Renal pelvis (tissue), 4 donors: ENCODE results near the gene THBS1. TPM values are rescaled to one million over a fixed set of nuclear protein-coding genes. Genes with fewer than 3 reads are reported as not detected.

Source experiments
- DNase-seq: peaks from one replicate; pipeline ENCODE4 v3.0.0-alpha.2; 2013
- polyA plus RNA-seq, 3 donors: library from polyadenylated mRNA; unstranded; fragments of 120-200 nt; gene quantifications; one replicate each; pipeline ENCODE4 v1.2.1, GENCODE V29; 2013; ENCODE audit not compliant: insufficient read length in 3 of 3

Gene THBS1
- polyA plus RNA-seq, 3 donors = 139 to 192 (median 177) TPM

DNA sequence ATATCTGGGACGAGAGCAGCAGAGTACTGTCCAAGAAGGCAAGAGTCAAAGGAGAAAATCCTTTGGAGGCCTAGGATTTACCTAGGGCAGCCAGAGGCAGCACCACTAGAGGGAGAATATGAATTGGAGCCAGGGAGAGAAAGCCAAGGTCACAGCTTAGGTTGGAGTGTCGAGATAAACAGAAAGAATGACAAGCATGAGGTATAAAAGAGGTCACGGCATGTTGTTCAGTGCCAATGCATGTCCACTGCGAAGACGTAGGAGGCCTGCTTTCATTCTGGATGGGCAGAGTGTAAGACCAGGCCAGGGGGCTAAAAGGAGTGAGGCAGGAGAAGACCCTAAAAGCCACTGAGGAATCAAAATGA is 47.2 kb downstream of the THBS1 start:
- no peak for DNase-seq

DNA sequence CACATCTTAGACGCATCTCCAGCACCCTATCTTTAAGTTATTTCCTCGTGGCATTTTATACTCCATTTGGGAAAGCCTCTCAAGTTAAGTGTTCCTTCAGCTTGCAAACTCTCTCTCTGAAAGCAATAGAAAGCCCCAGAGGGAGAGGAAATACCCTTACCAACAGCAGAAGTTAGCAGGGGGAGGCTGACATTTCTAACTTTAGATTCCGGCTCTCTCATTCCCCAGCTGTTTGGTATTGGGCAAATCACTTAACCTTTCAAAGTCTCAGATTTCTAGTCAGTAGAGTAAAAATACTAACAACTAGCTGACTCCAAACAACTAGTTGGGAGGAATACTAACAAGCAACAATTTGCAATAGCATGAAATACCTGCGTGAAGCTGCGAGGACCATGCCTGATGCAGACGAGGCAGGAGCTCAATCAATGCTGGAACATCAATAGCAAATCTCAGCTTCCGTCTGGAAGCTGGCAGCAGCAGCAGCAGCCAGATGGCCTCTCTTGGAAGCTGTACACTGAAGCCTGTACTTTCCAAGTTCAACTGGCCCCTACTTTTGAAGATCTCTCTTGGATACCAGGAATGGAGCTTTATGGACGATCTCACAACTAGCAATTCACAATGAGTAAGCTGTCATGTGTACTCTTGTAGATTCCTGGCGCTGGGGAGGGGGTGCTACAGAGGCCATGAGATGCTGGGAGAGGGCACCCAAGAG is 47.8 kb downstream of the THBS1 start:
- no peak for DNase-seq

DNA sequence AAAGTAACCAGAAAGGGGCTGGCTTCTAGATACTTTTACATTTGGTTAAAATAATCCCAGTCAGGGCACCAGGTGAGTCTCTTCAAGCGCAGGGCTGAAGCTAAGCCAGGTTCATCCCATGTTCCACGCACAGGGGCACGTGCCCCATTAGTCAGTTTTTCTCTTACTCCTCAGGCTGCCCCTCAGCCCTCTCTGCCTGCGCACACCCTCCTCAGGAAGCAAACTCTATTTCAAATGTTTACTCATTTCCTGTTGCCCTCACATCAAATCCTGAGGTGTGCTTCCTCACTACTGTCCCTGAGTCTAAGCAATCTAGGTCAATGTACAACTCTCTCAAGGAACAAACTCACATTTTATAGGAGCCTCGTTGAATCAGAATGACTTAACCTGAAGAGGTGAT is 48.5 kb downstream of the THBS1 start:
- no peak for DNase-seq

DNA sequence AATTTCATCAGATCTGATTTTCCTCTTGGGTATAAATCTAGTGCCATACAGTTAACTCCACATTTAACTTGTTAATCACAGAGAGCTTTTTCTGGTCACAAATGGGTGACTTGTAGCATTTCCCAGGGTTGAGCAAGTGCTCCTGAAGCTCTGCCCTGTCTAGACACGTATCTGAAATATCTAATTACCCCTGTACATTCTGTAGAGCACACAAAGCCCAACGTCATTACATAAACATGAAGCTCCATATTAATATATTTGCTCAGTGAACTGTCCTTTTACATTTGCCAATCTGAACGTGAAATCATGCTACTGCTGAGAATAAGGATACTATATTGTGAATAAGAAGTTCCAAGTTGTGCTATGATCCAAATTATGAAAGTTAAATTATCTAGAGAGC is 49.0 kb downstream of the THBS1 start:
- no peak for DNase-seq

DNA sequence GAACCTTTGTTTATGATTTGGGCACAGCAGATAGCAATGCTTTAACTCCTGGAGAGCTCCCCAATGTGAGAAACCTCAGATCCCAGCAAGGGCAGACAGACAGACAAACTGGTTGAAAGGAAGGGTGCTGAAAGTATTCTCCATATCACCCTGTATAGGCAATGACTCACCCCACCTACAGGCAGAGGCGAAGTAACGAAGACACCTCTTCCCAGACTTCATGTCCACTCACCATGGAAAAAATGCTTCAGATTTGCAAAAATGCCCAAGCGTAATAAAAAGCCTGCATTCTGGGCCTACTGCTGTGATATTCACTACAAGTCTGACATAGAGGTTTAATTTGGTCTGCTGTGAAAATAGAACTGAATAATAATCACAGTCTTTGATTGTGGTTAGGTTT is 50.5 kb downstream of the THBS1 start:
- DNase-seq = no peak

DNA sequence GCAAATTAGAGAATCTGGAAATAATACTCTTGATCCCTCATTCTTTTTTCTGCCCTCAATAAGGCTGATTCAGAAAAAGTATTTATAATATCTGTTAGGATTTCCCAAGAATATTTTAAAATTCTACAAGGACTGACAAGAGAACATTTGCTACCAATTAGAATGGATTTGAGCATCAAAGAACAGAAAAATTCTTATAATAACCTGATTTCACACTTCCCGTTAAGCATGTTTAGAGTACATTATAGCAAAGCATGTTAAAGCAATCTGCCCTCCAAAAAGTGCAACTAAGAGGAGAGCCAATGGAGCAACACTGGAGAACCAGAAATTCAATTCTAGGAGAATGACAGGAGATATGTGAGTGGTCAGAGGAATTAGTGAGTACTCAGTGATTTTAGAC is 57.2 kb downstream of the THBS1 start:
- no peak for DNase-seq

DNA sequence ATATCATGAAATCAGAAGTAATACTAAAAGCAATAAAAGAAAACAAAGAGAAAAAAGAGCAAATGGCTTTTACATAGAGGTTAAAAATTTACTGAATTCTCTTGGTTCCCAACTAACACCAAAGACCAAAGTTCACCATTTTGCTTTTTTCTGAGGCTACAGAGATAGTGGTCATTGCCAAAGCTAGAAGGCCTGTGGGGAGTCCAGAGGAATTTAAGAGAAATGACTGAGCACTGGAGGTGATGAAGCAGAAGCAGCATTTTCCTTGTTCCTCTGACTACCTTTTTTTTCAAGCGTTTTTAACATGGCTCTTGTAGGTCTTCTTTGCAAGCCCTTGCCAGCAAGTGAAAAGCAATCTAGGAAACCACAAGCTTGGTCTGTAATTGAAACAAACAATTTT is 58.2 kb downstream of the THBS1 start:
- no peak for DNase-seq

DNA sequence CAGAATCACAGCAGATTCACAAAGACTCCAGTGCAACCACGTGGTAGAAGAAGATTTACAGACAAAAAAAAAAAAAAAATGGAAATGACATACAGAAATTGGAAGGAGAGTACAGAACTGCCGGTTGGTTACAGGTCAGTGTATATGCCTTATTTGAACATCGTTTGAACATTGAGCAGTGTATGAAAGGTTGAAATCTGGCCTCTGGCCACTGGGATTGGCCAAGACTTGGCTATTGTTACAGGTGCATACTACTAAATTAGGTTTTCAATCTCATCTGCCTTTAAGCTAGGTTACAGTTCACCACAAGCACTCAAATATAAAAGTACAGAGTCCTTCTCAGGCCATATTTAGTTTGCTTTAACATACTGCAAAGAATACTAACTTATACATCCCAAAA is 59.8 kb downstream of the THBS1 start:
- no peak for DNase-seq

DNA sequence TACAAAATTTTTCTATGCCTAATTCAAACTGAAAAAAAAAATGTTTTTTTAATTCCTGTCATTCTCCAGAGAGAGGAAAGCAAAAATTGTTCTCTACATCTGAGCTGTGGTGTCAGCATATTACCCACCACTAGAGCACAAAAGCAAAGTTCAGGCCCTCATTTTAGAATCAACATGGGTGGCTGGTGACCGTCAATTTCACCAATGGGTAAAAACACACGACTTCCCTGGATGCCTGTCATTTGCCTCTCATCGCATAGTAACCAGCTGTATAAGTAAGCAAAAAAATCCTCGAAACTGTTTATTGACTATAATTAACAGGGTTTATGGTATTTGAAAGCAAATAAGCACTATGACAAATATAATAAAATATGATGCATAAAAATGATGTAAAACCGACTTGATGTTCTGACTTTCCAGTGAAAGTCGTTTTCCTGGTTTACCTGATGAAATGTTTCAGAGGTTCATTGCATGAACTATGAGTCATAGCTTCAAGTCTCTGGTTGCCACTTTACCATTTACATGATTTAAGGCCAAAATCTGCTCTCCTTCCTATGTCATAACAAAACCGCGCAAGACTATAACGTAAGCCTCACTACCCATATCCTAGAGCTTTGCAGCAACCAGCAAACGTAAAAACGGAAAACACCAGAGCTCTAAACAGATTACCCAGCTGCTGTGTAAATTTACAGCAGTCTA is 60.5 kb downstream of the THBS1 start:
- DNase-seq = no peak

DNA sequence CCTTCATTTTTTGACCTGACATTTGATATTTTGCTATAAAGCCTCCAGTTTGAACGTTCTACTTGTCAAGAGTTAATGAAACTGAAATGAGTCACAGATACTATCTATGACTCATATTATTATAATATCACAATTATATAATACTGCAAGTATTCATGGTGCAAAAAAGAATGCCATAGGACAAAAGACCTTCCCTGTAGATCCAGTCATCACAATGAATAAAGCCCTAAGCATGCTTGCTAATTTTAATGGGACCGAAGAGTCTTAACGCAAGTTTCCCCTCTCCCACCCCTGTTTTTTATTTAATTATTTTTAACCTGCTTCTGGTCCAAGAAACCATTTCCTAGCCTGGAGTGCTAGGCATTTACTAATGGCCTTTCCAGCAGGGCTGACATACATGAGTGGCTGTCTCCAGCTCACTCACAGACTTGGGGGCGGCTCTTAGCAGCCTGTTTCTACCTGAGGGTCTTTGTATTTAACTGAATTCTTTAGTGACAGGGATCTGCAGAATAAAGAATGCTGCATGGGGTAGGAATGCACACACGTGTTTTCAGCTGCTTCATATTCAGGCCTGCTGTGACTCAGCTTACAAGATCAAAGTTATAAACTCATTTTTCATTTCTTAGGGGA is 61.2 kb downstream of the THBS1 start:
- DNase-seq = no peak

DNA sequence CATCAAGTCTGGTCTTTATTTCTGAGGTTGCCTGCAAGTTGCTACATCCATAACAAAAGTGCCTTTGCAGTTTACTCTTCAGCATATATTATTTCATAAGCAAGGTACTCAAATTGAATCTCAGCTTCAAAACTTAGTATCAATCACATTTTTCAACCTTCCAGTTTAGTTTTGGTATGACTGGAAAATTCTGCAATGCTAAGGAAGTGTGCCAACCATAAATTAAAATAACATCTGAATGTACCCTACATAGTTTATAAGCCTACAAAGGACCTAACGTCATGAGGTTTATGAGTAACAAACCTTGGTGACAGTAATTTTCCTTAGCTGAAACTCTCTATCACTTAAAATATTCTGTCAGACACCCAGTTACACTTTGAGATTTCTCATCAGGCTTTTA is 62.8 kb downstream of the THBS1 start:
- no peak for DNase-seq

DNA sequence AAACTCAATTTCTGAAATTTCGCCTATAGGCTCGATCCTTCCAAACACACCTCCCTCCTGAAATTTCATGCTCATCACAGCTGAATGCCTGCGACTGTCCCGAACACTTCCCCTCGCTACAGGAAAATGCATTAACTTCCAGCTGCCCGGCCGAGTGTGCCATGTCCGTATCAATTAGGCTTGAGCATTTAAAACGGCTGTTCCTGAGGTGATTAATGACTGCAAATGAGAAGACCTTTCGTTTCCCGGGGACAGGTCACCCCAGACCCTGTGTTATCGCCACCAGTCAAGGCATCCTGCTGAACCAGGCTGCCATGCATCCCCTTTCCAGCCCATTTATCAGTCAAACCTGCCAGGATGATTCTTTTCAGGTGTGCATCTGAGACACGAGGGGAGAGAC is 63.3 kb downstream of the THBS1 start:
- DNase-seq = no peak

DNA sequence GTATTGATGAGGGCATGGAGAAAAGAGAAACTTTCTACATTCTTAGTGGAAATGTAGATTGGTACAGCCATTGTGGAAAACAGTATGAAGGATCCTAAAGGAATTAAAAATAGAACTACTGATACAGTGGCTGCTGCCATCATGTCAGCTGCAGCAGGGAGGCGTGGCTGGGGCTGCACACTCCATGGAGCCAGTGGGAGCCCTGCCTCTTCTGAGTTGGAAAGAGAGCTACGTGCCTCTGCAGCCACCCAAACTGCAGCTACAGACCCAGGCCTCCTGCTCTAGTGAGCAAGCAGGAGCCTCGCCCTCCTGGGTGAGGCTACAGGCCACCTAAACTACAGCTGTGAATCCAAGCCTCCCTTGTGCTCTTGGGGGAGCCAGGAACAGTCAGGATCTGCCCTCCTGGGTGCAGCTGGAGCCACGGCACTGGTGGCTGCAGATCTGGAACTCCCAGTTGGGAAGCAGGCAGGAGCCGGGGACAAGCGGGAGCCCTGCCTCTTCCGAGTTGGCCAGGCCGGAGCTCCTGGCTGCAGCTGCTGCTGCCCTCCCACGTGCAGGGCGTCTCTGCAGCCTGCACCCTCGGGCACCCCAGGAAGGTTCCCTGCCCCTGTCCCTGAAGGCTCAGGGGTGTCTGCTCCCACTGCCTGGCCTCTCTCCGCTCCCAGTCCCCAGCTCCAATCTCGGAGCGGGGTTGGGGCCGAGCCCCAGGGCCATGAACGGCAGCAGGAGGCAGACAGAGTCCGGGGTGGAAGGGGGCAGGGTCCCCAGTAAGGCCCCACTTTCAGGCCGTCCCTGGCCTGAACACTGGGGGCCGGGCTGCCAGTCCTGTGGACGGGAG is 64.5 kb downstream of the THBS1 start:
- DNase-seq = no peak

DNA sequence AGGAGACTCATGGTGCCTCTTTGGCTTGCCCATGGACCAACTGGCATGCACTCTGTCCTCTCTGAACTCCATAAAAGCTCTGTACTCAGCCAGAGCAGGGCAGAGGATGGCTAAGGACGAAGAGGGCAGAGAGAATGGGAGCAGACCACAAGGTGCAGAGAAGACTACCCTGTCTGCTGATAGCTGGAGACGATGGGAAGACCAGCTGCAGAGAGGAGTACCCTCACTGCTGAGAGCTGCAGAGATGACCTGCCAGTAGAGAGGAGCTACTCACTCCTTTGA is 65.0 kb downstream of the THBS1 start:
- DNase-seq = no peak

DNA sequence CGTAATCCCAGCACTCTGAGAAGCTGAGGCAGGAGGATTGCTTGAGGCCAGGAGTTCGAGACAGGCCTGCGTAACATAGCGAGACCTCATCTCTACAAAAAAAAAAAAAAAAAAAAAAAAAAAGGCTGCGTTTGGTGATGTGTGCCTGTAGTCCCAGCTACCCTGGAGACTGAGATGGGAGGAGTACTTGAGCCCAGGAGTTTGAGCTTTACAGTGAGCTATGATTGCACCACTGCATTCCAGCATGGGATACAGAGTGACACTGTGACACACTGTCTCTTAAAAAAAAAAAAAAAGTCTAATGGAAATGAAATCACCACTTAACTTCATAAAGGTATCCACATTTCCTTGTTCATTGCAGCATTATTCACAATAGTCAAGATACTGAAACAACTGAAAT is 65.5 kb downstream of the THBS1 start:
- DNase-seq = no peak

Other genes with a start within 250 kb of the THBS1 start
- 1 to 10 TPM; 1.4 to 2.7 (median 1.6) TPM for gene FSIP1, start 201.8 kb downstream of the THBS1 start, polyA plus RNA-seq